Measurements from ENCODE around the gene RAB28. TPM values are rescaled to one million over a fixed set of nuclear protein-coding genes. Genes with fewer than 3 reads are reported as not detected.
A peak's percentile ranks its signal among the peaks of the same experiment; 100 is the strongest.

RAB28 gene
- 10 to 100 TPM; 16.7 to 17.7 TPM for total RNA-seq

- no peaks in the 10 kb centered on the region for H3K9me3 Mint-ChIP-seq
- peak within 1 kb of the TSS; percentile 93 to 96 for H3K27ac Mint-ChIP-seq
- DNase-seq (ENCODE audit: low spot score) (peak; percentile 94), ATAC-seq (peak; percentile 97 to 98)
- peak within 1 kb of the TSS; percentile 94 for H3K4me3 Mint-ChIP-seq
- H3K4me1 Mint-ChIP-seq (ENCODE audit: low read depth in 2 of 2) = peaks cover 19 to 23% of the 10 kb centered on the region in 2 donors
- H3K36me3 Mint-ChIP-seq = no peaks in the 10 kb centered on the region
- peaks cover 14 to 18% of the 10 kb centered on the region in 2 donors for H3K27me3 Mint-ChIP-seq
Measured at GRCh38 chr4:13484122-13484748, at the start of gene RAB28. Gene RAB28 (minus strand): TSS chr4:13484340.

DNA sequence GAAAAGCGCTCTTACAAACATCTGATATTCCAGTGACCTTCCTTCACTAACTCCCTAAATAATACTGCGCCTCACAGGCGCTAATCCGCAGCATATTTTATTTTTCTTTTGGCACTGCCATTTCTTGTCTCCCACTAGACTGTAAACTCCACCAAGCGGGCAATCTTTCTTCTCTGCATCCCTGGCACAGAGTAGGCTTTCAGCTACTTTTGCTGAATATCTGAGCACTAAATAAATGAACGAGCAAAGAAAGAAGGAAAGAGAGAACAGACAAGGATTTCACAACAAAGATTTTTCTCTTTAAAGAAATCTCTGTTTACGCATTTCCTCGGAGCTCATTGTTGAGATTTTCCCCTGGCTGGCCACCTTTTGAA, 47.5 kb upstream of the RAB28 start:
- peaks cover 16 to 26% of the 10 kb centered on the region in 2 donors for H3K4me1 Mint-ChIP-seq (ENCODE audit: low read depth in 2 of 2)
- no peak for ATAC-seq
- H3K9me3 Mint-ChIP-seq = no peaks in the 10 kb centered on the region
- DNase-seq (ENCODE audit: low spot score) = no peak
- H3K36me3 Mint-ChIP-seq = peaks cover 5% of the 10 kb centered on the region
- H3K27ac Mint-ChIP-seq = no peak overlapping the region
- no peak overlapping the region for H3K4me3 Mint-ChIP-seq
- peaks cover 35 to 70% of the 10 kb centered on the region in 2 donors for H3K27me3 Mint-ChIP-seq

GRCh38 chr4:13530823-13531624, 46.9 kb upstream of the RAB28 start:
- Mint-ChIP-seq H3K9me3 (no peaks in the 10 kb centered on the region), H3K27me3 (peaks cover 34 to 70% of the 10 kb centered on the region in 2 donors), H3K27ac (no peak overlapping the region), H3K36me3 (peaks cover 5% of the 10 kb centered on the region), H3K4me1 (ENCODE audit: low read depth in 2 of 2) (peaks cover 16 to 26% of the 10 kb centered on the region in 2 donors), H3K4me3 (no peak overlapping the region)
- ATAC-seq = no peak
- no peak for DNase-seq (ENCODE audit: low spot score)

DNA sequence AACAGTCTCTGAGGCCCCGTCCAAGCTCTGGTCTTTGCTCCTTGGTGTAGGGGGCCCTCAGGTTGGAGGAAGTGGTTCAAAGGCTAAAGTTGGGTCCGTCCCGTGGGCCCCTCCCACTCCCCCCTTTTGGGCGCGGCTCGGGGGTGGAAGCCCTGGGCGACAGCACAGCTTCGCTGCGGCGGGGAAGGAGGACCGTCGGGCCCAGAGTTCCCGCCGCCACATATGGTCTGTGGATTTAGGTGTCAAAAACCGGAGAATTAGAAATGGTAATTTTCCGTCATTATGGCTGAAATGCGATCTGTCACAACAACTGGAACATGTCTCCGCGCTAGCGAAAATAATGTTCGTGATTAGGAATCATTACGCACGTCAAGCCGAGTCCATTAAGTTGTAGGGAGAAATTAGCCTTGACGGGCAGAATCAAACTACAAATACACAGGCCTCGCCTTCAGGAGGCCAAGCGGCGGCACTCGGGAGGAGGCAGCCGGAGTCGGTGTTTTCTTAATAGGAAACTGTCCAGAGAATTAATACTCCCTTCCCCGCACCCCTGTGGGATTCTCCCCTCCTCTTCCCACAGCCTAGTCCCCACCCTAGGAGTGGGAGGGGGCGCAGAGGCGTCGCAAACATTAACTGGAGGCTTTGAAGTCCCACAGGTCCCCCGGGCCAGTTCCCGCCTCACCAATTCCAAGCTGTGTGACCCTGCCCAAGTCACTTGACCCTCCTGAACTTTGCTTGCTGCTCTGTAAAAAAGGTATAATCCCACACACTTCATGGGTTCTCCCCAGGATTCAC, 45.2 kb upstream of the RAB28 start:
- Mint-ChIP-seq H3K9me3 (no peaks in the 10 kb centered on the region), H3K4me1 (ENCODE audit: low read depth in 2 of 2) (peaks cover 16 to 25% of the 10 kb centered on the region in 2 donors), H3K27ac (no peak overlapping the region), H3K27me3 (peaks cover 42 to 76% of the 10 kb centered on the region in 2 donors), H3K36me3 (peaks cover 5% of the 10 kb centered on the region), H3K4me3 (peak overlapping the region; percentile 72)
- DNase-seq (ENCODE audit: low spot score) (no peak), ATAC-seq (no peak)

DNA sequence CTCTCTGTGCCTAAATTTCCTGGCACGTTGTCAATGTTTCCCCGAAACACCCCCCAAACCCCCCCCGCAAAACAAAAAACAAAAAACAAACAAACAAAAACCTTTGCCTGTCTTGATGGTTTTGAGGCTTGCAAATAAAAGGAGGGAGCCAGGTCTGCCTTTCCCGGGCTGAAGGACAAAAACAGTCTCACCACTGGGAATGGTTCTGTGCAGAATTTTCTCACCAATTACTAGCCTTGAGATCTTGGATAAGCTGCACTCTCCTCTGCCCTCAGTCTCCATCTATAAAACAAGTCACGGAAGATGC, 44.6 kb upstream of the RAB28 start:
- DNase-seq (ENCODE audit: low spot score) (no peak), ATAC-seq (no peak)
- no peaks in the 10 kb centered on the region for H3K9me3 Mint-ChIP-seq
- H3K4me1 Mint-ChIP-seq (ENCODE audit: low read depth in 2 of 2) = peaks cover 16 to 24% of the 10 kb centered on the region in 2 donors
- H3K27ac Mint-ChIP-seq = peak overlapping the region in 1 of 2 donors; percentile 44
- peak overlapping the region; percentile 72 for H3K4me3 Mint-ChIP-seq
- H3K27me3 Mint-ChIP-seq = peaks cover 41 to 70% of the 10 kb centered on the region in 2 donors
- peaks cover 5% of the 10 kb centered on the region for H3K36me3 Mint-ChIP-seq

- Mint-ChIP-seq H3K9me3 (no peaks in the 10 kb centered on the region), H3K27me3 (peaks cover 40 to 66% of the 10 kb centered on the region in 2 donors), H3K36me3 (peaks cover 5% of the 10 kb centered on the region), H3K27ac (peak overlapping the region in 1 of 2 donors; percentile 44), H3K4me1 (ENCODE audit: low read depth in 2 of 2) (peaks cover 16 to 25% of the 10 kb centered on the region in 2 donors), H3K4me3 (peak overlapping the region; percentile 72)
- ATAC-seq (peak; percentile 82 to 83), DNase-seq (ENCODE audit: low spot score) (no peak)
Measured at GRCh38 chr4:13527981-13528820, 44.1 kb upstream of the RAB28 start.

- Mint-ChIP-seq H3K27ac (no peak overlapping the region), H3K4me3 (peak overlapping the region; percentile 73), H3K4me1 (ENCODE audit: low read depth in 2 of 2) (peaks cover 16 to 28% of the 10 kb centered on the region in 2 donors), H3K27me3 (peaks cover 42 to 63% of the 10 kb centered on the region in 2 donors), H3K36me3 (peaks cover 5% of the 10 kb centered on the region), H3K9me3 (no peaks in the 10 kb centered on the region)
- ATAC-seq = no peak
- no peak for DNase-seq (ENCODE audit: low spot score)
Measured at GRCh38 chr4:13527192-13527980, 43.2 kb upstream of the RAB28 start.

GRCh38 chr4:13526658-13527057, 42.5 kb upstream of the RAB28 start:
- DNase-seq (ENCODE audit: low spot score) = no peak
- no peak overlapping the region for H3K27ac Mint-ChIP-seq
- peaks cover 44 to 56% of the 10 kb centered on the region in 2 donors for H3K27me3 Mint-ChIP-seq
- ATAC-seq = no peak
- H3K36me3 Mint-ChIP-seq = peaks cover 5% of the 10 kb centered on the region
- H3K4me1 Mint-ChIP-seq (ENCODE audit: low read depth in 2 of 2) = peaks cover 16 to 28% of the 10 kb centered on the region in 2 donors
- H3K4me3 Mint-ChIP-seq = no peak overlapping the region
- H3K9me3 Mint-ChIP-seq = no peaks in the 10 kb centered on the region

DNA sequence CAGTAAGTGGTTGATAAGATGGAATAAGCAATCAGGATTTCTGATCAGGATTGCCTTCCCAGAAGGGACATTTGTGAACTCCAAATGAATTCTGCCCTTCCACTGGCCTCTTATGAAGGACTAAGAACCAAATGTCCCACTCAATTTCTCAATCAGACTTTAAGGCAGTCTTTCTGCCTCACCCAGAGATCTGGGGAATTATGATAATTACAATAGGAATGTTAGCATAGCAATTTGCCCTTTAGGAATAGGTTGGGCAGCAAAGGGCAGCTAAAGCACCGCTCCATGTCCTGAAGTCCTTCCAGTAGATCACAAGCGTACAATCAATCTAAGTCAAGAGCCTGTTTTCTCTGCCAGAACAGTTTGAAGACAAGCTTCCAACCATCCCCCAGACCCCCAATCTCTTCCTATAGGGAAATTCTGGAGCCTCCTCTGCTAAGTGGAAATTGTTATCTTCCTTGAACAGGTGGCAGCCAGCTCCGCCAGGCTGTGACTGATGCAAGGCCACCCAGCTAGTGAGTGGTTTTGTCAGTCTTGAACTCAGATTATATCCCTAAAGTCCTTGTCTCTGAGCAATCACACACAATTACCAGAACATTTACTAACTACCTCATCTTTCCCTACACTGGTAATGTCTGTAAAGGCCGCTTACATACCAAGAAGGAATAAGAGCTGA, 41.6 kb upstream of the RAB28 start:
- H3K36me3 Mint-ChIP-seq = peaks cover 5% of the 10 kb centered on the region
- H3K27me3 Mint-ChIP-seq = peaks cover 37 to 47% of the 10 kb centered on the region in 2 donors
- ATAC-seq (no peak), DNase-seq (ENCODE audit: low spot score) (no peak)
- no peak overlapping the region for H3K4me3 Mint-ChIP-seq
- no peaks in the 10 kb centered on the region for H3K9me3 Mint-ChIP-seq
- peaks cover 16 to 21% of the 10 kb centered on the region in 2 donors for H3K4me1 Mint-ChIP-seq (ENCODE audit: low read depth in 2 of 2)
- H3K27ac Mint-ChIP-seq = no peak overlapping the region

- H3K4me3 Mint-ChIP-seq = no peak overlapping the region
- peaks cover 16 to 21% of the 10 kb centered on the region in 2 donors for H3K4me1 Mint-ChIP-seq (ENCODE audit: low read depth in 2 of 2)
- no peak overlapping the region for H3K27ac Mint-ChIP-seq
- peaks cover 34 to 37% of the 10 kb centered on the region in 2 donors for H3K27me3 Mint-ChIP-seq
- ATAC-seq (no peak), DNase-seq (ENCODE audit: low spot score) (no peak)
- H3K36me3 Mint-ChIP-seq = peaks cover 5% of the 10 kb centered on the region
- no peaks in the 10 kb centered on the region for H3K9me3 Mint-ChIP-seq
Measured at GRCh38 chr4:13524504-13525243, 40.5 kb upstream of the RAB28 start.

DNA sequence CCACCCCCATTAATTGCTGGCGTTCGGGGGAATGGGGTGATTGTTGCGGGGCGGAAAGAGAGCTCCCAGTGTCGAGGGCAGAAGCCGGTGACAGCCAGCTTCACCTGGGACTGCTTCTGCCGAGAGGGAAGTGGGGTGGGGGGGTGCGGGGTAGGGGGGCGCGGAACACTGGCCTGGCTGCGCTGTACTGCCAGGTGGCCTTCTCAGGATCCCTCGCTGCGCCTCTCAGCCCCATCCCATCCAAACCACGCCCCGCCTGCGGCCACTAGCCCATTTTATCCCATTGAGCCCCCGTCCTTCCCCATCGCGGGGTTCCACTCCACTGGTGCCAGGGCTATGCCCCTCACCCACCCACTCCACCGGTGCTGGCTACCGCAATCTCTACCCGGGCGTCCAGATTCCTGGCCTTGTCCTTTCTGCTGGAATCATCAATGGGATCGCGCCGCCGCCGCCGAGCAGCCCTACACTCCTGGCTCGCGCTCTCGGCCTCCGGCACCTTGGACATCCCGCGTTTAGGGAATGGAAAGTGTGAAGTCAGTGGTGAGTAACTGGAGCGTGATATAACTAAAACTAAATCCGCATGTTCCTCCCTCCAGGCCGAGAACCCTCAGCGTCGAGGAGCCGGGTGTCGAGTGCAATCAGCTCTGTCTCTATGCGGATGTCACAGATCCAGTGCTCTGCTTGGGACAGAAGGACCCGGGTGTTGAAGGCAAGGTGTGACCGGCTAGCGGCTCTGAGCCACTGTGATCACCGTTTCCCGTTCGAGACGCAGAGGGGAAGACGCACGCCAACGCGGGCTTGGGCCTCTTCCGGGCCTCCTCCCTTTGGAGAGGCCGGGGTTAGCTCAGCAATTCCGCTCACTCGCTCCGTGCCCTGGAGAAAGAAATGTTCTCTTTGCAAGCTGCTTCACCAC, 39.7 kb upstream of the RAB28 start:
- H3K9me3 Mint-ChIP-seq = no peaks in the 10 kb centered on the region
- H3K27ac Mint-ChIP-seq = no peak overlapping the region
- no peak for DNase-seq (ENCODE audit: low spot score)
- H3K4me3 Mint-ChIP-seq = no peak overlapping the region
- peaks cover 34 to 39% of the 10 kb centered on the region in 2 donors for H3K27me3 Mint-ChIP-seq
- H3K4me1 Mint-ChIP-seq (ENCODE audit: low read depth in 2 of 2) = peaks cover 13 to 16% of the 10 kb centered on the region in 2 donors
- ATAC-seq = no peak
- peaks cover 3% of the 10 kb centered on the region for H3K36me3 Mint-ChIP-seq

All from natural killer cell treated with Interleukin-12 subunit alpha and Interleukin-12 subunit beta and Interleukin-15 and Interleukin-18, amount 100 ng/mL, for 72 hours (primary cell).